AG09319 (cell line): ENCODE results near the gene S100A8.
"Not testable (repeated sequence)": the region's sequence is repeated elsewhere in the genome, so short reads cannot be mapped to it uniquely, and the experiment has no call there.

Experiments used
- DNase-seq: peaks from one replicate; pipeline ENCODE4 v3.0.0-alpha.2; 2010; ENCODE audit warnings: low read depth; ENCODE audit errors: extremely low read depth
- CTCF ChIP-seq: IDR thresholded peaks from 2 replicates; pipeline ENCODE4 v1.5.1; 2011; ENCODE audit warnings: low read depth, mild to moderate bottlenecking, inconsistent platforms, low read length, moderate library complexity

S100A8 gene

GRCh38 chr1:153428073-153428638 lies 37.3 kb upstream of the S100A8 start:
- no peak for DNase-seq
- no peak for TF ChIP-seq CTCF

GRCh38 chr1:153426809-153427208 lies 35.9 kb upstream of the S100A8 start:
- no peak for TF ChIP-seq CTCF
- DNase-seq: no peak

GRCh38 chr1:153422450-153423068 lies 31.7 kb upstream of the S100A8 start:
- TF ChIP-seq CTCF: no peak
- DNase-seq: no peak

GRCh38 chr1:153420306-153420705 lies 29.4 kb upstream of the S100A8 start:
- no peak for DNase-seq
- TF ChIP-seq CTCF: no peak

- not testable (repeated sequence) for DNase-seq
Measured at GRCh38 chr1:153419436-153419793, 28.5 kb upstream of the S100A8 start.

- not testable (repeated sequence) for DNase-seq
Measured at GRCh38 chr1:153418758-153419435, 28.0 kb upstream of the S100A8 start.

- TF ChIP-seq CTCF: no peak
- DNase-seq: no peak
Measured at GRCh38 chr1:153417136-153417888, 26.4 kb upstream of the S100A8 start.

GRCh38 chr1:153415850-153416570 lies 25.1 kb upstream of the S100A8 start, which contains the start of gene S100A7A:
Gene S100A7A, plus strand, starts transcription at chr1:153416520. Its CDS starts 1,563 bp downstream, at chr1:153418083.
- no peak for TF ChIP-seq CTCF
- no peak for DNase-seq

GRCh38 chr1:153413961-153414360 lies 23.1 kb upstream of the S100A8 start:
- not testable (repeated sequence) for DNase-seq

- not testable (repeated sequence) for DNase-seq
Measured at GRCh38 chr1:153407274-153407673, 16.4 kb upstream of the S100A8 start.
